UCSD-AML1 (cell line): ENCODE data around the gene NDUFAF2.
"Not testable (repeated sequence)": the region's sequence is repeated elsewhere in the genome, so short reads cannot be mapped to it uniquely, and the experiment has no call there.

Source experiments
- DNase-seq: peaks from one replicate; lab custom pipeline; 2025; ENCODE audit not compliant: unreplicated experiment; lab: John Stamatoyannopoulos, UW

Gene NDUFAF2

DNA sequence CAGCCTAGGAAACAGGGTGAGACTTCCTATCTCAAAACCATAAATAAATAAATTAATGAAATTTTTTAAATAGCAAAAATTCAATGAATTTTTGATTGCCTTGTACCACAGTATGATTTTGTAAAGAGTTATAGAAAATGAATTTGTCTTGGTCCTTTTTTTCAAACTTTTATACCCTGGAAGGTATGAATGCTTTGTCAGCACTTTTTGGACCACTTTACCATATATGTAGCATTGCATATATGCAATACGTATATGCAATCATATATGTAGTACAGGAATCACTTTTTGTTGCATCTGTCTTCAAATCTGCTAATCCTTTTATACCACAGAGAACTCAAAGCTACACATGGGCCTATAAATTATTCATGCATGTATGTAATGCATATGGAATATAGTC, 226.5 kb downstream of the NDUFAF2 start:
- DNase-seq: no peak

GRCh38 chr5:61176631-61177030, 231.6 kb downstream of the NDUFAF2 start:
- DNase-seq: no peak

DNA sequence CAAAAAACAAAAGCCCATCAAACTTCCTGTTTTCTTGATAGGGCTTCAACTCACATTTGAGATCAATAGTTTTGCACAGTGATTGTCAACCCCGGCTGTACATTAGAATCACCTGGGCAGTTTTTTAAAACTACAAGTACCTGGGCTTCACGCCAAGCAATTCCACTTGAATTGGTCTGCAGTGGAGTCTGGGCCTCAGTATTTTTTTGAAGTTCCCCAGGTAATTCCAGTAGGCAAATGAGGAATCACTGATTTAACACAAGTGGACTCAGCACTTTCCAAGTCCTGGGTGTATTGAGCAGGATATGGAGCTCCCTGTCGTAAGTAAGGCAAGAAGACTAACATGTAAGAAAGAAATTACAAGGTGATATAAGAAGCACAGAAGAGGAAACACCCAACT, 232.1 kb downstream of the NDUFAF2 start:
- DNase-seq: no peak

DNA sequence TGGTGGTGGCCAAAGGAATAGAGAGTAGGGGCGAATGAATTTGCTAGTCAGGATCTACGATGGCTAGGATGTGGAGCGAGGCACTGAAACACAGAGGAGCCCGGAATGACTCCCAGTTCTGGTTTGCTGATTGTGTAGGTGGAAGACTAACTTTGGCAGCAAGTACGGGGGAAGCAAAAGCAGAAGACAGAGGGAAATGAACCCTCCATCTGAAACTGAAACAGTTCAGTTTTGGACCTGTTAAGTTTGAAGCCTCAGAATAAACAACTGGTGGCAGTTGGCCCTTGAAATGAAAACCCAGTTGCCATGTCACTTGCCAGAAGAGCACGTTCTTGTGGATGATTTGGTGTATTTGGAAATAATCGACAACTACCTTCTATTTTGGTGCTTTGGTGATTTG, 232.7 kb downstream of the NDUFAF2 start:
- no peak for DNase-seq

DNA sequence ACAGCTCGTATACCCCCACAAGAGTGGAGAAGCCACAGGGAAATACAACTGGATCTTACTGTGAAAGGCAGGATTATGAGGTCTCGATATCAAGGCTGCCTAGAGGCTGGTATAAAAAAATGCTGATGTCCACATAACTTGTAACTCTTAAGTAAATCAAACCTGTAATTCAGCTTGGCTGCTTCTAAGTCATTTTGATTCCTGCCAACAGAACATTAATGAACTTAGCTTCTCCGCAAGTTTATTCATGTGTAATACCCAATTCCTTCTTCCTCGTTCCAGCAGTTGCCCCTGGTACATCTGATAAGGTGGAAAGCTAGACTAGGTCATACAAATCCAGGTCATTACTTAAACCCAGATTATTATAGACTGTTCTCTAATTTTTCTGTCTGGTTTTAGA, 233.7 kb downstream of the NDUFAF2 start:
- no peak for DNase-seq

GRCh38 chr5:61180886-61181285, 235.9 kb downstream of the NDUFAF2 start:
- DNase-seq: no peak

- DNase-seq: no peak
These were observed 237.4 kb downstream of the NDUFAF2 start for GRCh38 chr5:61182449-61182848.

DNA sequence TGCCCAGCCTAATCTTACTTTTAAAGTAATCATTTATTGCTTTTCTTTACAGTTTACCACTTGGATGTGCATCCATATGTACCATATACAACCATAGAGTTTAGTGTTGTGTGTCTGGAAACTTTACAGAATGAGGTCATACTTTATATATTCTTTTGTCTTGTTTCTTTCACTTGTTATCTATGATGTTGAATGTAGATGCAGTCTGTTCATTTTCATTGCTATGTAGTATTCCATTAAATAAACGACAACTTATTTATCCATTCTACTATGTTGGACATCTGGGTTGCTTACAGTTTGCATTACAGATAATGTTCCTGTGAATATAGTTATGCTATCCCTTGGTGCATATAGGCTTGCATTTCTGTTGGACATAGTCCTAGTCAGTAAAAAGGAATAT, 238.5 kb downstream of the NDUFAF2 start:
- DNase-seq: no peak

GRCh38 chr5:61184708-61185107, 239.7 kb downstream of the NDUFAF2 start:
- no peak for DNase-seq

GRCh38 chr5:61186634-61187033, 241.6 kb downstream of the NDUFAF2 start:
- DNase-seq: no peak

DNA sequence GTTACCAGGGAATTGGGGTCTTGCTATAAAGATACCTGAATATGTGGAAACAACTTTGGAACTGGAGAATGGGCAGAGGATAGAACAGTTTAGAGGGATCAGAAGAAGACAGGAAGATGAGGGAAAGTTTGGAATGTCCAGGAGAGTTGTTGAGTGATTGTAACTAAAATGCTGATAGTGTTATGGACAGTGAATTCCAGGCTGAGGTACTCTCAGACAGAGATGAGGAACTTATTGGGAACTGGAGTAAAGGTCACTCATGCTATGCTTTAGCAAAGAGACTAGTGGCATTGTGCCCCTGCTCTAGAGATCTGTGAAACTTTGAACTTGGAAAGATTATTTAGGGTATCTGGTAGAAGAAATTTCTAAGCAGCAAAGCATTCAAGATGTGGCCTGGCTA, 242.3 kb downstream of the NDUFAF2 start:
- not testable (repeated sequence) for DNase-seq

DNA sequence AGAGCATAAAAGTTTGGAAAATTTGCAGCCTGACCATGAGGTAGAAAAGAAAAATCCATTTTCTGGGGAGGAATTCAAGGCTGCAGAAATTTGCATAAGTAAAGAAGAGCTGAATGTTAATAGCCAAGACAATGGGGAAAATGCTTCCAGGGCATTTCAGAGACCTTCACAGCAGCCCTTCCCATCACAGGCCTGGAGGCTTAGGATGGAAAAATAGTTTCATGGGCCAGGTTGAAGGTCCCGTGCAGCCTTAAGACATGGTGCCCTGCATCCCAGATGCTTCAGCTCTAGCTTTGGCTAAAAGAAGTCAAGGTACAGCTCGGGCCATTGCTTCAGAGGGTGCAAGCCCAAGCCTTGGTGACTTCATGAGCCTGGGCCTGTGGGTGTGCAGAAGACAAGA, 242.8 kb downstream of the NDUFAF2 start:
- DNase-seq: not testable (repeated sequence)

DNA sequence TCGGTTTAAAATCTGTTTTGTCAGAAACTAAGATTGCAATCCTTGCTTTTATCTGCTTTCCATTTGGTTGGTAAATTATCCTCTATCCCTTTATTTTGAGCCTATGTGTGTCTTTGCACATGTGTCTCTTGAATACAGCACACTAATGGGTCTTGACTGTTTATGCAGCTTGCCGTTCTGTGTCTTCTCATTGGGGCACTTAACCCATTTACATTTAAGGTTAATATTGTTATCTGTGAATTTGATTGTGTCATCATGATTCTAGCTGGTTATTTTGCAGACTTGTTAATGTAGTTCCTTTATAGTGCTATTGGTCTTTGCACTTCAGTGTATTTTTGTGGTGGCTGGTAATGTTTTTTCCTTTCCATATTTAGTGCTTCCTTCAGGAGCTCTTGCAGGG, 253.6 kb downstream of the NDUFAF2 start:
- DNase-seq: no peak

DNA sequence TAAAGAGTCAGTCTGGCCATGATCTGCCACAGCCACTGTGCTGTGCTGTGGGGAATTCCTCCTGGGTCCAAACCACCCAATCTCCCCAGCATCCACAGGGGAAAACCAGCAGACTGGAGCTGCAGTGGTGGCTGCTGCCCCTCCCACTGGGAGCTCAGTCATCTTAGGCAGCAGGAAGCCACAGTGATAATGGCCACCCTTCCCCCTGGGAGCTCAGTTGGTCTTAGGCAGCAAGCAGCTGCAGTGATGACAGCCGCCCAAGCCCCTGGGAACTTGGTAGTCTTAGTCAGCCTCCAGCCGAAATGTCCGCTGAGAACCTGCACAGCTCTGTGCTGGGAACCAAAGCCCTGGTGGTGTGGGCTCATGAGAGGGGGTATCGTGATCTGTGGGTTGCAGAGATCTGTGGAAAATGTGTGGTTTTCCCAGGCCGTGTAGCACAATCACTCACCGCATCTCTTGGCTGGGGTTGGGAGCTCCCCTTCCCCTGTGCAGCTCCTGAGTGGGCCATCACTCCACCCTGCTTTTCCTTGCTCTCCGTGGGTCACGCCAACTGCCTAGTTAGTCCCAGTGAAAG, 255.7 kb downstream of the NDUFAF2 start:
- DNase-seq: peak; percentile 35

DNA sequence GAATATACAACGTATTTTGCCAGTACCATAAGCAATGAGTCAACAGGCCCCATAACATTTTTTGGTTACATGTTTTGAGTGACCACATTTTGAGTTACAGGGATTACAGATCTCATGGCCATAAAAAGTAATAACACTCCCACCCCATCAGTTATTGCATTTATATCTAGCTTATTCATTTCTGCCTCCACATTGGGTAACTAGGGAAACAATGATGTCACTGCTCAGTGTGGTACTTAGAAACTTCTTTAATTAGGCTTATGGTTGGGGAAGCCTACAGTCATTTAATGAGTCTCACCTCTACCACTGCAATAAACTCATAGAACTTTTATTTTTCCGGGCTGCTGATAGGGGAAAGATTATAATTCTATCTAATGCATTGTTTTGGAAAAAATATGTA, 257.2 kb downstream of the NDUFAF2 start:
- DNase-seq: no peak
